GM12878 (cell line): Measurements from ENCODE around the gene NUDT3.

Experiments
- NBN ChIP-seq: fragments of 450-650 bp; IDR thresholded peaks from 2 replicates; pipeline ENCODE4 v1.6.1; 2016
- POLR2AphosphoS5 ChIP-seq: IDR thresholded peaks from 2 replicates; pipeline ENCODE4 v1.6.1; 2011; ENCODE audit warnings: mild to moderate bottlenecking, low read length, inconsistent platforms
- TF ChIP-seq, protein P1 (sequence below): IDR thresholded peaks from 2 replicates; pipeline ENCODE4 v1.6.1; 2011; ENCODE audit warnings: borderline replicate concordance, low read depth, mild to moderate bottlenecking, moderate library complexity, mixed read lengths, low read length; ENCODE audit not compliant: insufficient read depth; ENCODE audit errors: extremely low read length

DNA sequence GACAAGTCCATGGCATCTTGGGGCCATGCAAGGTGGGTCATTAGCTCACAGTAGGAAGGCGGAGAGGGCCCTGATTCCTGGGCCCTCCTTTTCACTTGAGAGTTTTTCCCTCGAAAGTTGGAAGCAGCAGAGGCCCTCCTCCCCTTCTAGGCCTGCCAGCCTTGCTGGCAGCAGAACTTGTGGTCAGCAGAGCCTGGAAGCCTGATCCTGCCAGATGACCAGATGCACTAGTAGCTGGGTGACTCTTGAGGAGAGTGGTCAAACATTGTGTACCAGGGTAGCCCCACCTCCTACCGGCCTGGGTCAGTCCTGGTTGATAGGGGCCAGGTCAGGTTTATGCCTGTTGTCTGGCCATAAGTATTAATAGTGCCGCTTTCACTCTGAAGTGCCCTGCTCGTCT, 159.6 kb downstream of the NUDT3 start:
- TF ChIP-seq, protein P1, sequence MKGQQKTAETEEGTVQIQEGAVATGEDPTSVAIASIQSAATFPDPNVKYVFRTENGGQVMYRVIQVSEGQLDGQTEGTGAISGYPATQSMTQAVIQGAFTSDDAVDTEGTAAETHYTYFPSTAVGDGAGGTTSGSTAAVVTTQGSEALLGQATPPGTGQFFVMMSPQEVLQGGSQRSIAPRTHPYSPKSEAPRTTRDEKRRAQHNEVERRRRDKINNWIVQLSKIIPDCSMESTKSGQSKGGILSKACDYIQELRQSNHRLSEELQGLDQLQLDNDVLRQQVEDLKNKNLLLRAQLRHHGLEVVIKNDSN = no peak
- TF ChIP-seq POLR2AphosphoS5 (no peak), NBN (no peak)
